Progenitor cell of endocrine pancreas (in vitro differentiated cells): ENCODE results near the gene CLEC16A. TPM values are rescaled to one million over a fixed set of nuclear protein-coding genes. Genes with fewer than 3 reads are reported as not detected.
A peak's percentile ranks its signal among the peaks of the same experiment; 100 is the strongest.

Experiments
- DNase-seq: peaks from one replicate; pipeline ENCODE4 v3.0.0; 2021; ENCODE audit warnings: low spot score; ENCODE audit not compliant: unreplicated experiment
- H3K27ac Mint-ChIP-seq: 2 replicates; pipeline ENCODE4 v1.8.0; 2021; ENCODE audit warnings: mild to moderate bottlenecking, moderate library complexity, mixed read lengths
- H3K27me3 Mint-ChIP-seq: 2 replicates; pipeline ENCODE4 v1.8.0; 2021; ENCODE audit warnings: mixed read lengths
- H3K36me3 Mint-ChIP-seq: 2 replicates; pipeline ENCODE4 v1.8.0; 2022; ENCODE audit warnings: mixed read lengths; ENCODE audit not compliant: insufficient read depth
- H3K4me1 Mint-ChIP-seq: 2 replicates; pipeline ENCODE4 v1.8.0; 2021; ENCODE audit warnings: low read depth, mixed read lengths
- H3K4me3 Mint-ChIP-seq: 2 replicates; pipeline ENCODE4 v1.8.0; 2021; ENCODE audit warnings: low read depth, mild to moderate bottlenecking, moderate library complexity, mixed read lengths
- H3K9me3 Mint-ChIP-seq: 2 replicates; pipeline ENCODE4 v1.8.0; 2021; ENCODE audit warnings: low read depth, mixed read lengths
- total RNA-seq: library from RNA; stranded (reverse); gene quantifications from 2 replicates; pipeline ENCODE4 v1.2.1, GENCODE V29; 2021
- TF ChIP-seq, protein P1 (sequence below): fragments of 200-600 bp; sonication (generic); IDR thresholded peaks from one replicate; pipeline ENCODE4 v1.5.0; 2021; ENCODE audit warnings: antibody characterized with exemption, mild to moderate bottlenecking; ENCODE audit not compliant: unreplicated experiment

The CLEC16A gene
- total RNA-seq, 1 donor from 2014 or later: 34.3 TPM

DNA sequence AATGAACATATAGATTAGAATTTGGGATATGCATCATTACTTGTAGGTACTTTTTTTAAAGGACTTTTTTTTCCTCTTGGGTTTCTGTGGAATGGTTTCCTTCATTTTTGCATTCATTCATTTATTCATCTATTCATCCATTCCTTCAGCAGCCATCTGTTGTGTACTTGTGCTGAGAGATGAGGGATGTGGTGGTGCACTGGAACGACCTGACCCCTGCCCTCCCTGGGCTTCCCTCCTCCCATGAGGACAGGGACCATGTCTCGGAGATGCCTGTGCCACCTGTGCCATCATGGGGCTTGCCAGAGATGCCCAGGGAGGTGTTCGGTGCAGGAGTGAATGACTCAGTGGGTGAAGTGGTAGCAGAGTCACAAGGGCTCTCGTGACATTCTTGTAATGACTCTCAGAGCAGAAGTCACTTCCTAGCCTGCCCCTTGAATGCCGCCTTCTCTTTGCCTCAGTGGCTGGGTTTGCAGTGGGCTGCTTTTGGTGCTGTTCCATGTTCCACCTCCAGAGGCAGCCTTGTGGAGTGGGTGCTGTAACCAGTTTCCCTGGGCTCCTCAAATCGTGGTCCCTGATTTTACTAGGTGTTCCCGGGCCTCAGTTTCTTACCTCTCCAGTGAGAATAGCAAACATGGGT lies 43.9 kb downstream of the CLEC16A start:
- H3K27me3 Mint-ChIP-seq: no peaks in the 10 kb centered on the region
- H3K9me3 Mint-ChIP-seq: no peaks in the 10 kb centered on the region
- TF ChIP-seq, protein P1, sequence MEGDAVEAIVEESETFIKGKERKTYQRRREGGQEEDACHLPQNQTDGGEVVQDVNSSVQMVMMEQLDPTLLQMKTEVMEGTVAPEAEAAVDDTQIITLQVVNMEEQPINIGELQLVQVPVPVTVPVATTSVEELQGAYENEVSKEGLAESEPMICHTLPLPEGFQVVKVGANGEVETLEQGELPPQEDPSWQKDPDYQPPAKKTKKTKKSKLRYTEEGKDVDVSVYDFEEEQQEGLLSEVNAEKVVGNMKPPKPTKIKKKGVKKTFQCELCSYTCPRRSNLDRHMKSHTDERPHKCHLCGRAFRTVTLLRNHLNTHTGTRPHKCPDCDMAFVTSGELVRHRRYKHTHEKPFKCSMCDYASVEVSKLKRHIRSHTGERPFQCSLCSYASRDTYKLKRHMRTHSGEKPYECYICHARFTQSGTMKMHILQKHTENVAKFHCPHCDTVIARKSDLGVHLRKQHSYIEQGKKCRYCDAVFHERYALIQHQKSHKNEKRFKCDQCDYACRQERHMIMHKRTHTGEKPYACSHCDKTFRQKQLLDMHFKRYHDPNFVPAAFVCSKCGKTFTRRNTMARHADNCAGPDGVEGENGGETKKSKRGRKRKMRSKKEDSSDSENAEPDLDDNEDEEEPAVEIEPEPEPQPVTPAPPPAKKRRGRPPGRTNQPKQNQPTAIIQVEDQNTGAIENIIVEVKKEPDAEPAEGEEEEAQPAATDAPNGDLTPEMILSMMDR: peak; percentile 39
- H3K4me3 Mint-ChIP-seq: no peak overlapping the region
- no peak overlapping the region for H3K27ac Mint-ChIP-seq
- peaks cover 11% of the 10 kb centered on the region for H3K4me1 Mint-ChIP-seq
- peaks cover 15% of the 10 kb centered on the region for H3K36me3 Mint-ChIP-seq
- no peak for DNase-seq

DNA sequence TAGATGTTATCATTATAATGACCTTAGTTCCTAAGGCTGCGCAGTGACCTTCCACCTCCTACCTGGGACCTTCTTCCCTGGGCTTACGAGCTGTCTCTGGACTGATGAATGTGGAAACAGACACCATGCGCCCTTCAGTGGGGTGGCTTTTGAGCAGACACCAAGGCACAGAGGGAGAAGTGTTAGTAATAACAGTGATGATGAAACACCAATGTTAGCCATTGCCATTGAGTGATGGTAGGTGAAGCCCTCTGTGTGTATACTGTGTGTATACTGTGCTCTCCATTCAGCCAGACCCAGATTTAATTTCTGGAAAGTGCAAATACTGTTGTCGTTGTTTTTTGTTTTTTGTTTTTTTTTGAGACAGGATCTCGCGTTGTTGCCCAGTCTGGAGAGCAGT lies 44.5 kb downstream of the CLEC16A start:
- Mint-ChIP-seq H3K36me3 (peaks cover 13% of the 10 kb centered on the region), H3K27me3 (no peaks in the 10 kb centered on the region), H3K4me3 (no peak overlapping the region), H3K9me3 (no peaks in the 10 kb centered on the region), H3K4me1 (peaks cover 11% of the 10 kb centered on the region), H3K27ac (no peak overlapping the region)
- TF ChIP-seq, protein P1: no peak
- DNase-seq: no peak

DNA sequence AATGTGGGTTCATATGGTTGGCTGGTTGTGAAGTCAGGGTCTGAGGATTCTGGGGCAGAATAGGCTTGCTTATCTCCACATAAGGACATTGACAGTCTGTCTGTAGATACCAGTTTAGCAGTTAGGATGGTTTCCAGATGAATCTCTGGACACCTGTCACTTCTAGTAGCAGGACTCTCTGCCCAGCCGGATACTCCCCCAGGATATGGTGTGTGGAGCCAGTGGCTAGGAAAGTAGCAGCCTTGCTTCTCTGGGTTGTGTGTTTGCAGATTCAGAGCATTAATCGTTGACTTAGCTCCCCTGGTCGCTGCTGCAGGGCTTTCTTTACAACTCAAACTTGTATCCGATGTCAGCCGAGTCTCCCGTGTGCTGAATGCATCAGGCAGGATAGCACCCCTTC lies 45.2 kb downstream of the CLEC16A start:
- no peak for DNase-seq

DNA sequence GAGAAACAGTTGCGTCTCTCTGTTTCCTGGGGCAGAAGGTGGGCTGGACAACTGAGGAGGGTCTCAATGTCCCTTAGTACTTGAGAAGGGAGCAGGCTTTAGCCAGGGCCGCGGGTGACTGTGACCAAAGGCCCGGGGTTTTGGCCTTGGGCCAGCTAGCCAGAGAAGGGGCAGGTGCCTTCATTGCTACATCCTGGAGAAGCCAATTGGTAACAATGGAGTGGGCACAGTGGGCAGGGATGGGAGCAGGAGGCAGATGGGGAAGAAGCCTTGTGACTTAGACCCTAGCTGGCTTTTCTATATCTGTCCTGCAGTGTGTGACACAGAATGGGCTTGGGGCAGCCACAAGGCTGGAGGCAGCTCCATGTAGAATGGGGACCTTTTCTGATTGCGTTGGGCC lies 46.0 kb downstream of the CLEC16A start:
- Mint-ChIP-seq H3K4me1 (peaks cover 11% of the 10 kb centered on the region), H3K36me3 (peaks cover 12% of the 10 kb centered on the region), H3K27me3 (no peaks in the 10 kb centered on the region), H3K4me3 (no peak overlapping the region), H3K9me3 (no peaks in the 10 kb centered on the region), H3K27ac (no peak overlapping the region)
- no peak for DNase-seq
- TF ChIP-seq, protein P1: no peak

More for the DNA sequence above, 45.2 kb downstream of the CLEC16A start:
- no peak overlapping the region for H3K27ac Mint-ChIP-seq
- peaks cover 11% of the 10 kb centered on the region for H3K4me1 Mint-ChIP-seq
- H3K27me3 Mint-ChIP-seq: no peaks in the 10 kb centered on the region
- TF ChIP-seq, protein P1: no peak
- H3K9me3 Mint-ChIP-seq: no peaks in the 10 kb centered on the region
- H3K36me3 Mint-ChIP-seq: peaks cover 13% of the 10 kb centered on the region
- H3K4me3 Mint-ChIP-seq: no peak overlapping the region

DNA sequence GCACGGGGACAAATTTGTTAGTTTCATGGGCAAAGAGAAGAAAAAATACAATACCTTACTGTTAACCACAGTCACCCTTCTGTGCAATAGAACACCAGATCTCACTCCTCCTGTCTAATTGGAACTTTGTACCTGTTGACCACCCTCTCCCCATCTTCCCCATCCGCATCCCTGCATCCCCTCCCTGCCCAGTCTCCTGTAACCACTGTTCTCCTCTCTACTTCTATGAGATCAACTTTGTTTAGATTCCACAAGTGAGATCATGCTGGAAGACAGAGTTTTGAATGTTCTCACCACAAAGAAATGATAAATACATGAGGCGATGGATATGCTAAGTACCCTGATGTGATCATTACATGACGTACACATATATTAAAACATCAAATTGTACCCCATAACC lies 47.7 kb downstream of the CLEC16A start:
- no peak overlapping the region for H3K27ac Mint-ChIP-seq
- peaks cover 11% of the 10 kb centered on the region for H3K4me1 Mint-ChIP-seq
- H3K27me3 Mint-ChIP-seq: no peaks in the 10 kb centered on the region
- no peaks in the 10 kb centered on the region for H3K9me3 Mint-ChIP-seq
- TF ChIP-seq, protein P1: no peak
- DNase-seq: no peak
- peaks cover 10% of the 10 kb centered on the region for H3K36me3 Mint-ChIP-seq
- no peak overlapping the region for H3K4me3 Mint-ChIP-seq
